ENCODE results near the gene ATG7.
"Not testable (repeated sequence)": the region's sequence is repeated elsewhere in the genome, so short reads cannot be mapped to it uniquely, and the experiment has no call there.

ATG7 gene

DNA sequence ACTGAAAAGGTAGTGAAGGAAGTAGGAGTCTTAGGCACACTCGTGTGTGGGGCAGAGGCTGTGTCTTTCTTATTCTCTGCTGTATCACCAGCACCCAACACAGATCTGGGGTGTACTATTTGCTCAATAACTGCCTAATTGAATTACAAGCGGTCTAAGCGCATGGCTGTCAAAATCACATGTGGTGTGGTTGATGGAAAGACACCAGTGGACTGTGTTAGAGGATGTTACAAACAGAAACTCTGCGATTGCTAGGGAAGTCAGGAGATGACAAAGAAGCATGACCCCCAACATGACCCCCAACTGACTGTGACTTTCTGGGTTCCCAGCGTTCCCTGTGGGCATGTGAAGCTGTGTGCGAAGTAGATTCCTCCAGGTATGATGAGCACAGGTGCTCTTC, 32.0 kb downstream of the ATG7 start:
- no peak for DNase-seq

DNA sequence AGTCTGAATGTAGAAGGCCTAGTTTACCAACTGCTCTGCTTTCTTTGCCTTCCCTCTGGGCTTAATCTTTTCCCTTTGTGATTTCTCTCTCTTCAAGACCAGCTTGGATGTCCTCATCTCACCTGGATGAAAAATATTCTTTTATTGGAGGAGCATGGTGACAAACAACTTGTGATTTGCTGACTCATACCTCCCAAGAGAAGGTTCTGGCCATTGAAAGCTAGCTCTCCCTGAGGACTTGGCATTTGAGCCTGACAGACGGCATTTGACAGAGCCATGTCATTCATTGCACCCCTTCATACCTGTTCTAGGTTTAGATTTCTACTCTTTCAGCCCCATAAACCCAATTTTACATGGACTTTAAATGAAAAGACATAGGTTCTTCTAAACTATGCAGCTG, 33.3 kb downstream of the ATG7 start:
- DNase-seq = no peak

DNA sequence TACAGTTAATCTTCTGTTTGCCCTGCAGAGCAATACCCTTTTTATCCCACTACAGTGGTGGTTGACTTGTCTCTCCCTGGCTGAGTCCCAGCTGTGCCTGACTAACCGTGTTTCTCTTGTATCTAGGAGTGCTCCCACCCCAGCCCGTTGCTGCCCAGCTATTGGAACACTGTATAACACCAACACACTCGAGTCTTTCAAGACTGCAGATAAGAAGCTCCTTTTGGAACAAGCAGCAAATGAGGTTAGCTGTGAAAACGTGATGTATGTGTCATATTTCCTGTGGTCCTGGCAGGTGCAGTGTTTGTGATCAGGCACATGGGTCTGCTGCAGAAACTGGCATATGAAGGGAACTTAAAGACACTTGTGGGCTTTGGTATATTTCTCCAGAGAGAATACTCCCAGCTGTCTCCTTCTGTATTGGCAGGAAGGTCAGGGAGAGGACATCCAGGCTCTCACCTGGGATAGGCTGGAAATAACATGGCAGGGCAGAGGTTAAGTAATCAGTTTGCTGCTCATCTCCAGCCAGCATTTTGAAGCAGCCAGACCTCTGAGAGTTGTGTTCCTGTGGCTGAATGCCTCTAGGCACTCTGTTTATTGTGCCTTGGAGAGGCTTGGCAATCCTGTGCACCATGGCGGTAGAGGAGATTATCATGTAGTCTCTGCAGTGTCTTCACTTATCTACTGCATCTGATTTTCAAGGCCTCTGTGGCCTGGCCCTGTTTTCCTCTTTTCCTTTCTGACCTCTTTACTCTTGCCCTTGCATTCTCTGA, 34.8 kb downstream of the ATG7 start:
- DNase-seq = no peak

DNA sequence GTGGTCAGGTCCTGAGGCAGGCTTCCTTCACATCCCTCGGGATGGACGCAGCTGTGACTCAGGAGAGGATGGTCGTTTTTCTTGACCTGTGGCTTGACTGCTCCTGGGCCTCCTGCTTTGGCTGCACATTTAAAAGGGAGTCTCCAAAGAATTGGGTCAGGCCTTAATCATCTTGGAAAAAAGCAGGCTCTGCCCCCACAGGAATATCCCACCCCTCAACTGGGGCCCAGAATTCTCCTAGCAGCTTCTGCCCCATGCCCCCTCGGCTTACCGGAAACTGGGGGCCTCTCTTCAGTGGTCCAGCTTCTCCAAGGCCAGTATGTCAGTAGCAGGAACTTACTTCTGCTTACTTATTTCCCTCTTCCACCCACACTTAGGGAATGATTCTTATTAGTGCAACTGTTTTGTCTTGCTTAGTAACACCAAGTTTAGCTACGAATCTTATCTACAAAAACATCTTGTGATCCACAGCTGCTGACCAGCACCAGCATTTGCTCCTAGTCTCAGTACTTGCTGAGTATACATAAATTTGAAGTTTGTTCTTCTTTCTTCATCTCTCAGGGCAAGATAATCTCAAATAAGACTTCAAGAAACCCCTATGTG, 35.7 kb downstream of the ATG7 start:
- DNase-seq = no peak

DNA sequence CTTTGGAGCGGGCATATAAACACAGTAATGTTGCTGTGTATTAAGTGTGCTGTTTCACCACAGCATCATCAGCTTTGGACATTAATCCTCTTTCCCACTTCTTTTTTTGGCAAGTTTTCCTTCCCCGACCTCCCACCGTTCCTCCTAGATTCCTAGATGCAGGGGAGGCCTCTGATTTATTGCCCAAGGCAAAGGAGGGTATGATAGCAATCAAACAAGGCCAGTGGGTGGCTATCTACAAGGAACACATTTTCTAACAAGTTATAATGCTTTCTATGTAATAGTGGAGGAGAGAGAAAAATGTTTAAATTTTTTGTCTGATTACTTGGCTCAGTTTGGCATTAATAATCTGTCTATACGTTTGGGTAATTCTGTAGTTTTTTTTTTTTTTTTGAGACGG, 38.1 kb downstream of the ATG7 start:
- DNase-seq = no peak

DNA sequence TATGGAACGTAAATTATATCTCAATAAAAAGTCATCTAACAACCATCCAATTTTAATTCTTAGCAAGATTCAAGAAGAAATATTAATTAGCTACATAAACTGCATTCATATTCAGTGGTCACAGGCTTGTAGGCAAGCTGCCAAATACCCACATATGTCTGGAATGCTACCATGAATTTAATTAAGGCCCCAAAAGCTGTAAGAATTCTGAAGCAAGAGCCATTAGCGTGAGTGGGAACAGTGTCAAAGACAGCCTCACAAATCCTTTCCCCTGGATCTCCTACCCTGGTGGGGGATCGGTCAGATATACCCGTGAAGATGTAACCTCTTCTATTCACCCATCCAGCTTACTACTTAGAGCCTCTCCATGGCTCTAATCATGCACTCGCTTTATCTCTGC, 40.0 kb downstream of the ATG7 start:
- DNase-seq = no peak

DNA sequence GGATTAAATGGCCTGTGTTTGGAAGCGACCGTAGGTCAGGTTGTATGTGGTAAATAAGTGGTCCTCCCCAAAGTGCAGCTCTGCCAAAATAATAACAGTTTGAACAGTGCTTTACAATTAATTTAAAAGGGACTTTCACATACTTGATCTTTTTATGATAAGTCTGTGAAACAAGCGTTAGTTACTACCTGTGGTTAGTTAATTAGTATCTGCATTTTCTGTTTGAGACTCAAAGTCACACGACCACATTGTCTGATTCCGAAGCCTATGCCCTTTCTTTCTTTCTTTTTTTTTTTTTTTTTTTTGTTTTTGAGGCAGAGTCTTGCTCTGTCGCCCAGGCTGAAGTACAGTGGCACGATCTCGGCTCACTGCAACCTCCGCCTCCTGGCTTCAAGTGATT, 45.1 kb downstream of the ATG7 start:
- DNase-seq = no peak

DNA sequence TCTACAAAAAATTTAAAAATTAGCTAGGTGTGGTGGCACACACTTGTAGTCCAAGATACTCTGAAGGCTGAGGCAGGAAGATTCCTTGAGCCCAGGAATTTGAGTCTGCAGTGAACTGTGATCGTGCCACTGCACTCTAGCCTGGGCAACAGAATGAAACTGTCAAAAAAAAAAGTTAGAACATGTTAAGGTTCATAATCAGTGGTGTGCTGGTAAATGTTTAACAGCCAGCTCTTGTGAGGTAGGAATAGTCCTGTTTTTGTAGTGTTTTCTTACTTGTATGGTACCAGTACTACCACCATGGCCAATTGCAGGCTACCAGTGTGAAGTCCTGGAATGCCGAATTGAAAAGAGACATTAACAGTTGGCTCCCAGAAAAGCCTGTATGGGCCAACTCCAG, 50.7 kb downstream of the ATG7 start:
- no peak for DNase-seq

DNA sequence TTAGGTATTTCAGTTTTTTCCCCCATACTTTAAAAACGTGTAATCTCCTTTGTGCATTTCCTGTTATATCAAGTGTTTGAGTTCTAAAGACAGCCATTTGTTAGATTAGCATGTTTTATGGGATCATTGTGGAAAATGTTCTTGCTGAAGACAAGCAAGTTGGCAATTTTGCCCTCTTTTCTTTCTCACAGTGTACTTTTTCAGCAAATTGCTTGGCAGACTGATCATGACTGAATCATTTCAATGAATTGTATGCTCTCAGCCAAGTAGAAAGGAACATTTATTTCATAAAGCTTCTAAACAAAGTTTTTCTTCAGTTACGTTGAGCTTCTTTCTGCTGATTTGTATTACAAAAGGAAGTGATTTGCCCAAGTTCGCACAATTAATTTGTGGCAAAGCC, 51.6 kb downstream of the ATG7 start:
- DNase-seq = no peak

DNA sequence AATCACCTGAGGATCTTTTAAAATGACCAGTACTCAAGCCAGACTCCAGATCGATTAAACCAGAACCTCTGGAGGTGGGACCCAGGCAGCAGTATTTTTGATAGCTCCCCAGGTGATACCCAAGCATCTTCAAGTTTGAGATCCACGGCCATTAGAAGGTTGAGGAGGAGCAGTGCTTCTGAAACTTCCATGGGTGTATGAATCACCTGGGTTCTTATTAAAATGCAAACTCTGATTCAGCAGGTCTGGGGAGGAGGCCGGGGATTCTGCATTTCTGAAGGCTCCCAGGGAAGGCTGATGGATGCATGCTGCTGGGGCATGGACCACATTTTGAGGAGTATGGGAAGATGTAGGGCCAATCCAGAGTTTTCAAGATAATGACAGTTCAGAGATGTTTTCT, 55.4 kb downstream of the ATG7 start:
- DNase-seq = no peak

DNA sequence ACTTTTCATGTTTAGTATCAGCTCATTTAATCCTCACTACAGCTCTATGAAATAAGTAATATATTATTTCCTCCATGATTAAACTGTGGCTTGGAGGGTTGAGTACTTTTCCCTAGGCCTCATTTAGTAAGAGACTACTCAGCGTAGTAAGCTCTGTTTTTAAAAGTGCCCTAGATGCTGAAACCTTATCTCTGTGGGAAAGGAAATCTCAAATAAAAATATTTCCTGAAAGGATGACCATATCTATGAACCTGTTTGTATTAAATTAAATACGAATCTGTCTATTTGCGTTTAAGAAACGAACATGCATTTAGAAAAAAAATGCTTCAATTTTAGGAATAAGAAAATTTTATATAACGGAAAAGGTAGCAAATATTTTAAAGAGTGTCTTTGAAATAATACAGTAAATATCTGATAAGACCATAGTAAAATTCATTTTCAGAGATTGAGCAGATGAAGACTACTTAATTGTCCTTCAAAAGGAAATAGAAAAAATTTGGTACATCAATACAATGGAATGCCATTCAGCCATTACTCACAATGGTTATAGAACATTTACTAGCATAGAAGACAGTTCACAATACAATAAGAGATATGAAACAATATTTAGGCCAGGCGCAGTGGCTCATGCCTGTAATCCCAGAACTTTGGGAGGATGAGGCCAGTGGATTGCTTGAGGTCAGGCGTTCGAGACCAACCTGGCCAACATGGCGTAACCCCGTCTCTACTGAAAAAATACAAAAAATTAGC, 56.2 kb downstream of the ATG7 start:
- no peak for DNase-seq

DNA sequence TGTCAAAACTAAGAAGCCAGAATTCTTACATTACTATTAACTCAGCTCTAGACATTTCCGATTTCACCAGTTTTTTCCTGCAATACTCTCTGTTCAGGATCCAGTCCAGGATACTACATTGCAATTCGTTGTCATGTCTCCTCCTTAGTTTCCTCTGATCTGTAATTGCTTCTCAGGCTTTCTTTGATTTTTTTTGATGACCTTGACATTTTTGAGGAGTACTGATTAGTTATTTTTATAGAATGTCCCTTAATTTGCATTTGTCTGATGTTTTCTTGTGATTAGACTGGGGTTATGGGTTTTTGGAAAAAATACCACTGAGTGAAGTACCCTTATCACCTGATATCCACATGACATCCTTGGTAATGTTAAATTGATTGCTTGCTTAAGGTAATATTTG, 57.6 kb downstream of the ATG7 start:
- no peak for DNase-seq

DNA sequence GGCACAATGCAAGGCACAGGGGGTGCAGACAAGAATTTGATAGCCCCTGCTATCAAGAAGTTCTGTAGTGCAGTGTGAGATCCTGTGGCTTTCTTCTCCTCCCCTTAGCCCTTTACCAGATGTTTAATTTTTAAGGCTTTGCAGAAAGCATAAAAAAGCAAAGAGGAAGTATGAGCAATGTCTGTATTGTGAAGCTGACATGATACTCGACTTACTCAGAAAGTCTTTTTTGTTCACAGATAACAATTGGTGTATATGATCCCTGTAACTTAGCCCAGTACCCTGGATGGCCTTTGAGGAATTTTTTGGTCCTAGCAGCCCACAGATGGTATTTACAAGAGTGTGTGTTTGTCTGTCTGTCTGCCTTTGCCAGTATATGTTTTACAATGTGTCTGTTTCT, 58.9 kb downstream of the ATG7 start:
- DNase-seq = no peak

DNA sequence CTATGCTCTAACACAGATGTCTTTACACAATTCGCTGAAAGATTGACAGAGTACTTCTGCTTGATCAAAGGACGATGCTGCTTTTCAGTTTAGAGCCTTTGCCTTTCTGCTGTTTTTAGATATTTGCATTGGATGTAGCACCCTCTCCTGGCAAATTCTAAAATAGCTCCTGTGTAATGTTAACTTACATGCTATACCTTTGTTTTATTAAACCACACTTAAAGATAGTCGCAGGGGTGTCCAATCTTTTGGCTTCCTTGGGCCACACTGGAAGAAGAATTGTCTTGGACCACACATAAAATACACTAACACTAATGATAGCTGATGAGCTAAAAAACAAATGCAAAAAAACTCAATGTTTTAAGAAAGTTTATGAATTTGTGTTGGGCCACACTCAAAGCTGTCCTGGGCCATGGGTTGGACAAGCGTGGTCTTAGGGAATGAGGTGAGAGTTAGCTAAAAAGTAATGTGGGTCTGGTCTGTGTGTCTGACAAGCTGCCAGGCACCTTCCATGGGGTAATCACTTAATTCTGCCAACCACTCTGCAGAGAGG, 62.9 kb downstream of the ATG7 start:
- no peak for DNase-seq

DNA sequence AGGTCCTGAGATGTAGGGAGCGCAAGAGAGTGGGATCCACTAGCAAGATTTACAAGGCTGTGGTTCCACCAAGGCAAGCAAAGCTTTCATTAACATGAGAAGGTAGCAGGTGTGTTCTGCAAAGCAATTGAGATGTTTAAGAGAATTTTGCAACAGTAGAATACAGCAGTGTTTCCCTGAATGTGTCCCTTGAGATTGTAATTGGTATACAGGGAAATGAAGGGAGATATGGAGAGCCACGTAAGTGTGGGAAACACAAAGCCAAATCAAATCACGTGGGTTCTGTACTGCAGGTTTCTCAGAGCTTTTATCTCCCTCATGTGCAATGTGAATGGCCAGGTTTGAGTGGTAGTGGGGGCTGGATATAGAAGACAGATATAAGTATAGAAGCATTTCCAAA, 67.3 kb downstream of the ATG7 start:
- no peak for DNase-seq

DNA sequence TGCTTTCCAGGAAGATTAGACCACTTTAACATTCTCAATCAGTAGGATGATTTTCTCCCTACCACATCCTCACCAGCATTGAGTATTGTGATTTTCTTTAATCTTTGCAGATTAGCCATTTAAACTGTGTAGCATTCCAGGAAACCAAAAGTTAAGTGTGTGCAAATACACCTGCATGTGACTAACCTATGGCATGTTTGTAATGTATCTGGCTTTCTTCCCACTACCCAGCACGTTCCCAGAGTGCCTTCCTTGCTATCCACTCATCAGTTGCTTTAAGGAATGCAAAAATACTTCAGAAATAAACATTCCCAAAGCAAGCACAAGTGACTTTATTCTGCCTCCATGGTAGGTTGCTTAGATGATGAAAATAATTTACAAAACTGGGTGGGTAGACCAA, 74.2 kb downstream of the ATG7 start:
- no peak for DNase-seq

DNA sequence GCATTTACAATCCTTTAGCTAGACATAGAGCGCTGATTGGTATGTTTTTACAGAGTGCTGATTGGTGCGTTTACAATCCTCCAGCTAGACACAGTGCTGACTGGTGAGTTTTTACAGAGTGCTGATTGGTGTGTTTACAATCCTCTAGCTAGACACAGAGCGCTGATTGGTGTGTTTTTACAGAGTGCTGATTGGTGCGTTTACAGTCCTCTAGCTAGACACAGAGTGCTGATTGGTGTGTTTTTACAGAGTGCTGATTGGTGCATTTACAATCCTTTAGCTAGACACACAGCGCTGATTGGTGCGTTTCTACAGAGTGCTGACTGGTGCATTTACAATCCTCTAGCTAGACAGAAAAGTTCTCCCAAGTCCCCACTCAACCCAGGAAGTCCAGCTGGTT, 76.7 kb downstream of the ATG7 start:
- DNase-seq = not testable (repeated sequence)

DNA sequence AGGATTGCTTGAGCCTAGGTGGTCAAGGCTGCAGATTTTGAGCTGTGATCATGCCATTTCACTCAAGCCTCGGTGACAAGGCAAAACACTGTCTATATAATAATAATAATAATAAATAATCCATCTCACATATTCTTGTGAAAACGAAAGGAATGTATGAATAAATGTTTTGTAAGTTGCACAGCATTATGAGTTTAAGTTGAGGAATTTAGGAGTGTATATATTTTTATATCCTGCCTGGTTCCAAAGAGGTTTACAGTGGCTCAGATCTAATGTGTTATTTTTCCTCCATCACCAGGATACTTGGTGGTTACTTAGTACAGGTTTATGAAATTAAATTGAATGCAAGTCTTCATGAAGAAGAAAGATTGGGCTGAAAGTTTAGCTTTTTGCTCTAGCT, 77.2 kb downstream of the ATG7 start:
- no peak for DNase-seq

DNA sequence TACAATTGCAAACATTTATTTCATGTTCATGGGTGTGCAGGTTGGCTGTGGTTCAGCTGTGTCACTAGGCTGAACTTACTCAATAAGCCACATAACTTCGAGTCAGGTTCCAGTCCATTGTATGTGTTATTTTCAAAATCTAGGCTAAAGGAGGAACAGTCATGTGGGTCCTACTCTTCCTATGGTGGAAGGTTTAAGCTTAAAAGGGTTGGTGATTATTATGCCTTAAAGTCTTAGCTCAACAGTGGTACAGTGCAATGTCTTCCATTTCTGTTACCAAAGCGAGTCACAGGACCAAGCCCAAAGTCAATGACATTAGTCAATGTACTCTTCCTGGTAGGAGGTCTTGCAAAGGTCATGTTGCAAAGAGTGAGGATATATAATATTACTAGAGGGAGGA, 78.2 kb downstream of the ATG7 start:
- no peak for DNase-seq

DNA sequence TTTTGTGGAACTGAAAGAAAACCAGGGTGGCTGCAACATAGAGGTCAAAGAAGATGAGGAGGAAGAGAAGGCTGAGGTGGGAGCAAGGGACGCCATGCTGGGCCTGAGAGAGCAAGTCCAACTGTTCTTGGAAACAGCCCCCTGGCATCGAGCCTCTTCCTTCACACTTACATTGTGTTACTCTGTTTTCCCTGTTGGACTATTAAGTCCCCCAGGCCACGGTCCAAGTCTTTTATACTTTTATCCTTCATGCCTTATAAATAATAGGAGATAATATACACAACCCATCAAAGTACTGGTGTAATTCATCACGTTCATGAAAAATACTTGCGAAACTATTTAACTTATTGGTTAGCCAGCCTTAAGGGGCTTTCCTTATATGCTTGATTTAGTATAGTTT, 79.3 kb downstream of the ATG7 start:
- no peak for DNase-seq

DNA sequence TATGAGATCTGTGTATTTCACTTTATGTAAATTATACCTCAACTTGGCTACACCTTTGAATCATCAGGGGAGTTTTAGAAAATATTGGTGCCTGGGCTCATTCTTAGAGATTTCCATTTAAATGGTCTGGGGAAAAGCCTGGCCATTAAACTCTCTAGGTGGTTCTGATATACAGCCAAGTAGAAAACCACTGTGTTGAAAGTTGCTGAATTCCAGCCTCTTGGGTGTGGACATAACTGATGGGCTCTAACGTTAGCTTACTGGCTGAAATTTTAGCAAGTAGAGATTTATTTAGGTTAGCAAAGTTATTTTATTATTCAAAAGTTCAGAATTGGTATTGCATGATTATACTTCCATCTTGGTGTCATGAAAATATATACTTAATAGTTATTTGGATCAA, 84.1 kb downstream of the ATG7 start:
- DNase-seq = no peak

DNA sequence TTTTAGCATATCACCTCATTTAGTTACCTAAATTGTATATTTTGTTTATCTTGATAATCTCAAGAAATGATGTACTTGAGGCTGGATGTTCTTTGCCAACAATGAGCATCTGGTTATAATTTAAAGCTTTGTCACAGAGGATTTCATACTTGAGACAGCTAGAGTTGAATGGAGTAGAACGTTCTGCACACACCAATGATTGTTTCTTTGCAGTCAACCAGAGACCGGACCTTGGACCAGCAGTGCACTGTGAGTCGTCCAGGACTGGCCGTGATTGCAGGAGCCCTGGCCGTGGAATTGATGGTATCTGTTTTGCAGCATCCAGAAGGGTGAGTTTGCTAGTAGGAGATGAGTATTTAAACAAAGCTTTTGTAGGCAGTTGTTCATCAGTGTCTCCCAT, 90.4 kb downstream of the ATG7 start:
- no peak for DNase-seq

DNA sequence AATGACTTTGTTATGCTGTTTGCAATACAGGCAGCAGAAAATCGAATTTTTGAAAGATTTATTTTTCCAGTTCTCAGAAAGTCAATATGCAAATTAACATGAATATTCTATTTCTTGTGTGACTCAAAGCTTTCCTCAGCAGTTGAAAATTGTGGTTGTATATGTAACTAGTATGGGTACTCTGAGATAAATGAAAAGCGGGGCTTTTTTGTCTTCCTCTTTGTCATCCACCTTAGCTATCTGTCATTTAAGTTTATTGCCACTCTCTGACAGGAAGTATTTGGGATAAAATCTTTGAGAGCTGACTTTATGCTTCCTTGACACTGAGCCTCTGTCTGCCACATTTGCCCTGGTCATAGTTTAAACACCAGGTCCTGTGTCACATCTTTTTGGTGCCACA, 91.5 kb downstream of the ATG7 start:
- DNase-seq = no peak

DNA sequence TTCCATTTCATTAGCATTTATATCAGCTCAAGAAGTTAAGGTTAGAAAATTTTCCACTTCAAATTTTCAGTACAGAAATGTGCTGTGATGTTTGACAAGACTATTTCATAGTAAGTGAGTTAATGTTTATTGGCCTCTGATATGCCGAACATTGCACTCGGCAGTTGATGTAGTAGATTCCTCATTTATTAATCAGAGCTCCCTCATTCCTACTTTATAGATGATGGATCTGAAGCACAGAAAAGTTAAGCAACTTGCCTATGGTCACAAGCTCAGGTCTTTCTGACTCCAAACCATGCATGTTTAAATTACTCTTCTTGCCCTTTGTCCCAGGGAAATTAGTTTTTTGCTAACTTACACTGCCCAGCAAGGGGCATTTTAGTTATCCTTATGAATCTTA, 92.0 kb downstream of the ATG7 start:
- no peak for DNase-seq
